AG04450 (cell line): ENCODE results near the gene SUN5. TPM values are rescaled to one million over a fixed set of nuclear protein-coding genes. Genes with fewer than 3 reads are reported as not detected.

Experiments used
- CTCF ChIA-PET: fragments of 300-600, 350-600 bp; formaldehyde crosslinking; extraction: SDS; loops from one replicate; lab custom pipeline; 2022; ENCODE audit warnings: antibody characterized with exemption, inconsistent platforms; lab: Charles Lee
- POLR2A ChIA-PET: fragments of 350-600 bp; formaldehyde crosslinking; extraction: SDS; loops from one replicate; lab custom pipeline; 2021; ENCODE audit warnings: antibody characterized with exemption, inconsistent platforms; lab: Yijun Ruan, JAX
- DNase-seq: peaks from one replicate; pipeline ENCODE4 v3.0.0-alpha.2; 2011; ENCODE audit warnings: low read depth, low spot score
- H3K27ac ChIP-seq: one replicate; pipeline ENCODE4 v1.5.1; 2012; ENCODE audit warnings: low read depth, low read length, control low read depth
- H3K27me3 ChIP-seq: one replicate; pipeline ENCODE4 v1.6.0; 2012; ENCODE audit warnings: low read length; ENCODE audit not compliant: control insufficient read depth, insufficient read depth
- H3K4me3 ChIP-seq: 2 replicates; pipeline ENCODE4 v1.5.1; 2011; ENCODE audit warnings: mild to moderate bottlenecking, low read depth, low read length, control low read depth
- H3K9me3 ChIP-seq: 2 replicates; pipeline ENCODE4 v1.5.1; 2012; ENCODE audit warnings: low read length; ENCODE audit not compliant: control insufficient read depth, insufficient read depth
- CTCF ChIP-seq: IDR thresholded peaks from 2 replicates; pipeline ENCODE4 v1.5.1; 2011; ENCODE audit warnings: low read depth, low read length, control low read depth, inconsistent platforms
- polyA plus RNA-seq: library from polyadenylated mRNA; depleted of rRNA; stranded (reverse); fragments of >200 nt; gene quantifications from 2 replicates; pipeline ENCODE4 v1.2.3, GENCODE V29; 2011

Gene SUN5
- polyA plus RNA-seq, 1 experiment, result not detected

- POLR2A ChIA-PET, result no interaction called here
- CTCF ChIA-PET, result no interaction called here
These were observed 33.9 kb downstream of the SUN5 start for GRCh38 chr20:32970115-32970972.

GRCh38 chr20:32969356-32970114 lies 34.7 kb downstream of the SUN5 start:
- CTCF ChIA-PET, result no interaction called here
- H3K27me3 ChIP-seq, result peaks cover 15% of the 10 kb centered on the region
- no peak overlapping the region for H3K27ac ChIP-seq
- no peak for TF ChIP-seq CTCF
- H3K9me3 ChIP-seq, result no peaks in the 10 kb centered on the region
- no peak for DNase-seq
- POLR2A ChIA-PET, result no interaction called here
- no peak overlapping the region for H3K4me3 ChIP-seq

More at GRCh38 chr20:32970115-32970972, 33.9 kb downstream of the SUN5 start:
- H3K4me3 ChIP-seq, result no peak overlapping the region
- H3K9me3 ChIP-seq, result no peaks in the 10 kb centered on the region
- TF ChIP-seq CTCF, result no peak
- peaks cover 14% of the 10 kb centered on the region for H3K27me3 ChIP-seq
- no peak overlapping the region for H3K27ac ChIP-seq
- DNase-seq, result no peak

GRCh38 chr20:32968478-32969241 lies 35.6 kb downstream of the SUN5 start:
- CTCF ChIA-PET, result no interaction called here
- H3K27ac ChIP-seq, result no peak overlapping the region
- H3K9me3 ChIP-seq, result no peaks in the 10 kb centered on the region
- H3K4me3 ChIP-seq, result no peak overlapping the region
- TF ChIP-seq CTCF, result no peak
- DNase-seq, result no peak
- POLR2A ChIA-PET, result no interaction called here
- H3K27me3 ChIP-seq, result peaks cover 17% of the 10 kb centered on the region

- no peak overlapping the region for H3K4me3 ChIP-seq
- CTCF ChIA-PET, result no interaction called here
- POLR2A ChIA-PET, result no interaction called here
- no peak overlapping the region for H3K27ac ChIP-seq
- no peaks in the 10 kb centered on the region for H3K9me3 ChIP-seq
- H3K27me3 ChIP-seq, result peaks cover 17% of the 10 kb centered on the region
- no peak for TF ChIP-seq CTCF
- DNase-seq, result no peak
These were observed 36.2 kb downstream of the SUN5 start for GRCh38 chr20:32967961-32968457.
